ENCODE measurements around the gene NFYA. TPM values are rescaled to one million over a fixed set of nuclear protein-coding genes. Genes with fewer than 3 reads are reported as not detected.

Gene NFYA
- total and polyA plus RNA-seq, 12 donors: 6.4 to 21.4 (median 13.7) TPM

- DNase-seq: no peak
- no peak overlapping the region for H3K4me3 ChIP-seq
- intact Hi-C loops (cut with DNase I): no loop called here
- TF ChIP-seq POLR2A (IDR thresholded peaks at IDR 0.05): no peak
- TF ChIP-seq, protein P1, sequence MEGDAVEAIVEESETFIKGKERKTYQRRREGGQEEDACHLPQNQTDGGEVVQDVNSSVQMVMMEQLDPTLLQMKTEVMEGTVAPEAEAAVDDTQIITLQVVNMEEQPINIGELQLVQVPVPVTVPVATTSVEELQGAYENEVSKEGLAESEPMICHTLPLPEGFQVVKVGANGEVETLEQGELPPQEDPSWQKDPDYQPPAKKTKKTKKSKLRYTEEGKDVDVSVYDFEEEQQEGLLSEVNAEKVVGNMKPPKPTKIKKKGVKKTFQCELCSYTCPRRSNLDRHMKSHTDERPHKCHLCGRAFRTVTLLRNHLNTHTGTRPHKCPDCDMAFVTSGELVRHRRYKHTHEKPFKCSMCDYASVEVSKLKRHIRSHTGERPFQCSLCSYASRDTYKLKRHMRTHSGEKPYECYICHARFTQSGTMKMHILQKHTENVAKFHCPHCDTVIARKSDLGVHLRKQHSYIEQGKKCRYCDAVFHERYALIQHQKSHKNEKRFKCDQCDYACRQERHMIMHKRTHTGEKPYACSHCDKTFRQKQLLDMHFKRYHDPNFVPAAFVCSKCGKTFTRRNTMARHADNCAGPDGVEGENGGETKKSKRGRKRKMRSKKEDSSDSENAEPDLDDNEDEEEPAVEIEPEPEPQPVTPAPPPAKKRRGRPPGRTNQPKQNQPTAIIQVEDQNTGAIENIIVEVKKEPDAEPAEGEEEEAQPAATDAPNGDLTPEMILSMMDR (IDR thresholded peaks at IDR 0.05): no peak
- no peaks in the 10 kb centered on the region for H3K9me3 ChIP-seq (replicated peaks in 1 of 3)
- H3K36me3 ChIP-seq (replicated peaks in 1 of 2): no peaks in the 10 kb centered on the region
- H3K4me1 ChIP-seq (replicated peaks in 1 of 2): no peaks in the 10 kb centered on the region
- H3K27me3 ChIP-seq: no peaks in the 10 kb centered on the region
- H3K27ac ChIP-seq: no peak overlapping the region
- WGBS, 4 donors: 57 to 69% (median 61%) methylated on average over 2 of the region's 2 CpGs
These were observed 59.5 kb downstream of the NFYA start for GRCh38 chr6:41132254-41132653.

GRCh38 chr6:41135062-41135832 lies 62.5 kb downstream of the NFYA start:
- Histone ChIP-seq H3K27ac (no peak overlapping the region), H3K4me1 (replicated peaks in 1 of 2) (no peaks in the 10 kb centered on the region), H3K36me3 (replicated peaks in 1 of 2) (no peaks in the 10 kb centered on the region), H3K9me3 (replicated peaks in 1 of 3) (no peaks in the 10 kb centered on the region), H3K4me3 (no peak overlapping the region), H3K27me3 (no peaks in the 10 kb centered on the region)
- DNase-seq: no peak
- TF ChIP-seq, protein P1 (IDR thresholded peaks at IDR 0.05): no peak
- TF ChIP-seq POLR2A (IDR thresholded peaks at IDR 0.05): no peak
- intact Hi-C loops (cut with DNase I): no loop called here
- WGBS, 4 donors: 89 to 94% (median 90%) methylated on average over 3 of the region's 3 CpGs

GRCh38 chr6:41136911-41137310 lies 64.1 kb downstream of the NFYA start:
- Histone ChIP-seq H3K27ac (no peak overlapping the region), H3K4me1 (replicated peaks in 1 of 2) (no peaks in the 10 kb centered on the region), H3K9me3 (replicated peaks in 1 of 3) (no peaks in the 10 kb centered on the region), H3K36me3 (replicated peaks in 1 of 2) (no peaks in the 10 kb centered on the region), H3K27me3 (no peaks in the 10 kb centered on the region), H3K4me3 (no peak overlapping the region)
- DNase-seq: no peak
- intact Hi-C loops (cut with DNase I): no loop called here
- TF ChIP-seq POLR2A (IDR thresholded peaks at IDR 0.05): no peak
- TF ChIP-seq, protein P1 (IDR thresholded peaks at IDR 0.05): no peak

DNA sequence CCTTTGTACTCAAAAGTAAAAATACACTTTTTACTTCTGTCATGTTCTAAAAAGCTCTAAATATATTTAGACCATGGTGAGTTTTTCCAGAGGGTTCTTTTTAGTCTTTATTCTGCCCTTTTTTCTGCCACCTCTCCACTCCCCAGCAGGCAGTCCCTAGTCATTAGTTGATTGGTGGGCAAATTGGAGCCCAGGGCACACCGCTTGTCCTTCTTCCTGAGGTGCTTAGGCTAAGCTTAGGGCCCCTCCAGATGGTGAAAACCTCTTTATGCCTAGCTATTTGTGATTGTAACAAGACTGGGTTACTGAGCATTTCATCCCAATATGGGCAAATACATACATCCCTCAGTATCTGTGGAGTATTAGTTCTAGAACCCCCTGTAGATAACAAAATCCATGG lies 75.1 kb downstream of the NFYA start:
- H3K27me3 ChIP-seq: no peaks in the 10 kb centered on the region
- H3K36me3 ChIP-seq (replicated peaks in 1 of 2): peaks cover 0 to 5% of the 10 kb centered on the region in 2 donors
- H3K4me1 ChIP-seq (replicated peaks in 1 of 2): no peaks in the 10 kb centered on the region
- 100% methylated on average over 1 of the region's 1 CpG for WGBS, 4 donors
- no peak for TF ChIP-seq POLR2A (IDR thresholded peaks at IDR 0.05)
- TF ChIP-seq, protein P1 (IDR thresholded peaks at IDR 0.05): no peak
- H3K4me3 ChIP-seq: no peak overlapping the region
- DNase-seq: no peak
- H3K27ac ChIP-seq: no peak overlapping the region
- H3K9me3 ChIP-seq (replicated peaks in 1 of 3): peaks cover 0 to 4% (median 0%) of the 10 kb centered on the region in 3 donors
- intact Hi-C loops (cut with DNase I): no loop called here

Other genes with a start within 250 kb of the NFYA start
- gene UNC5CL, start 33.8 kb upstream of the NFYA start, total RNA-seq: 1 to 10 TPM in 4 of 9 donors, under 1 TPM in 5; 0.52 to 1.2 (median 0.65) TPM
- gene UNC5CL, start 33.8 kb upstream of the NFYA start, polyA plus RNA-seq: 1 to 10 TPM in 2 of 3 donors, under 1 TPM in 1; 0.20 to 1.6 (median 1.2) TPM
- under 1 TPM in 1 of 9 donors, not detected in 8; 0.44 TPM for gene TSPO2, start 30.5 kb upstream of the NFYA start, total RNA-seq
- not detected for gene TSPO2, start 30.5 kb upstream of the NFYA start, polyA plus RNA-seq
- 1 to 10 TPM in 5 of 9 donors, under 1 TPM in 2, not detected in 2; 0.28 to 3.7 (median 1.2) TPM for gene APOBEC2, start 19.8 kb upstream of the NFYA start, total RNA-seq
- under 1 TPM in 2 of 3 donors, not detected in 1; 0.38 to 0.81 TPM for gene APOBEC2, start 19.8 kb upstream of the NFYA start, polyA plus RNA-seq
- 10 to 100 TPM; 10.1 to 35.5 (median 22.1) TPM for gene OARD1, start 618 bp upstream of the NFYA start, total RNA-seq
- gene OARD1, start 618 bp upstream of the NFYA start, polyA plus RNA-seq: 10 to 100 TPM; 21.5 to 44.4 (median 26.1) TPM
- gene TREML1, start 81.4 kb downstream of the NFYA start, total RNA-seq: 1 to 10 TPM in 3 of 9 donors, under 1 TPM in 4, not detected in 2; 0.28 to 2.5 (median 0.68) TPM
- gene TREML1, start 81.4 kb downstream of the NFYA start, polyA plus RNA-seq: 1 to 10 TPM in 2 of 3 donors, under 1 TPM in 1; 0.42 to 4.7 (median 3.2) TPM
- gene TREM2, start 90.1 kb downstream of the NFYA start, total RNA-seq: 10 to 100 TPM in 6 of 9 donors, 1 to 10 TPM in 2, under 1 TPM in 1; 0.67 to 42.5 (median 13.8) TPM
- gene TREM2, start 90.1 kb downstream of the NFYA start, polyA plus RNA-seq: 10 to 100 TPM; 11.7 to 39.1 (median 23.4) TPM
- under 1 TPM in 3 of 9 donors, not detected in 6; 0.06 to 0.19 (median 0.18) TPM for gene TREML2, start 128.2 kb downstream of the NFYA start, total RNA-seq
- not detected for gene TREML2, start 128.2 kb downstream of the NFYA start, polyA plus RNA-seq
- under 1 TPM in 1 of 9 donors, not detected in 8; 0.06 TPM for gene TREML4, start 155.4 kb downstream of the NFYA start, total RNA-seq
- gene TREML4, start 155.4 kb downstream of the NFYA start, polyA plus RNA-seq: not detected
- 1 to 10 TPM in 3 of 9 donors, under 1 TPM in 3, not detected in 3; 0.44 to 3.8 (median 1.0) TPM for gene TREM1, start 213.7 kb downstream of the NFYA start, total RNA-seq
- gene TREM1, start 213.7 kb downstream of the NFYA start, polyA plus RNA-seq: 1 to 10 TPM in 1 of 3 donors, under 1 TPM in 2; 0.37 to 2.0 (median 0.66) TPM